EH (cell line): ENCODE results near the gene MEN1.
"Not testable (repeated sequence)": the region's sequence is repeated elsewhere in the genome, so short reads cannot be mapped to it uniquely, and the experiment has no call there.

ENCODE experiments used
- DNase-seq: peaks from one replicate; pipeline ENCODE4 v3.0.0-alpha.2; 2015; ENCODE audit warnings: low read depth

The MEN1 gene

DNA sequence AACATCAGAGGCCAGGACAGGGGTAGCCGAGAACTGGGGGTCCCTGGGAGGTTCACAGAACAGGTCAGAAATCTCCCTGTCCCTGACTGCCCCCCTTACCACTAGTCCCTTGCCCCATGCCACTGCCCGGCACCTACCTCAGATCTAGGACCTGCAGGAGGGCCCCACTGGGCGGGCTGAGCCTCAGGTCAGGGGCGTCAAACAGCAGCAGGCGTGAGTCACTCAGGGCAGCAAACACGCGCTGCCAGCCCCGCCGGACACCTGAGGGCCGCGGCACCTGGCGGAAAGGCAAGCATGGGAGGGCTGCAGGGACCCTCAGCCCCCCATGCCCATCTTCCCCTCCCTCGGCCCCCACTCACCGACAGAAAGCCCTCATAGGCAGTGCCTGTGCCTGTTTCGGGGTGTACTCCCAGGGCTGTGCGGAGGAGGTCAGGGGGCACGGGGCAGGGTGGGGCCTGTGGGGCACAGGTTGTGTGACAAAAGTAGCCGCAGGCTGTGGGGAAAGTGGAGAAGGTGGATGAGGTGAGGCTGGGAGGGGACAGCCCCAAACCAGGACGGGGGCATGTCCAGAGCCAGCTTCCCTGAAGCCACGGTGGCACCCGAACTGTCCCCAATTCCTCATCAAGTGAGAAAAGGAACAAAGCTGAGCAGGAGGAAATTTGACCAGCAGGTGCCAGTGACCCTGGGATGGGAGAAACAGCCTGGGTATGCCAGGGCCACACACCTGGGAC lies 22.3 kb upstream of the MEN1 start:
- DNase-seq, result no peak

DNA sequence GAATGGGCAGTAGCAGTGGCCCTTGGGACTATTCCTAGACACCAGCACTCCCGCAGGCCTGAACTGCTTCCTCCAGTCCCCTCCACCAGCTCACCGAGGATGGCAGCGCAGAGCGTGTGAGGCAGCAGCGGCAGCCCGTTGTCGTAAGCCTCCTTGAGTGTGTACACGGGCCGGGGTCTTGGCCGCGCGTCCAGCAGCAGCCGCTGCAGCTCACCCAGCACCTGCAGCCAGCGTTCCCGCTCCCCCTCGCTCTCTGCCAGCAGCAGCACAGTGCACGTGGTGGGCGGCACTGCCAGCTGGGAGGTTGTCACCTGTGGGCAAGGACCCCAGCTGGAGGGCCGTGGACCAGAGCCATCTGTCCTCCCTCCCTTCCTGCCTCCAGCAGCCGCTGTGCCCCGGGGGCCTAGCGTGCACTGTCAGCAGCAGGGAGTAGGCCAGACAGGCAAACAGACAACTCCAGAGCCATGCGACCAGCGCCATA lies 21.1 kb upstream of the MEN1 start:
- no peak for DNase-seq

DNA sequence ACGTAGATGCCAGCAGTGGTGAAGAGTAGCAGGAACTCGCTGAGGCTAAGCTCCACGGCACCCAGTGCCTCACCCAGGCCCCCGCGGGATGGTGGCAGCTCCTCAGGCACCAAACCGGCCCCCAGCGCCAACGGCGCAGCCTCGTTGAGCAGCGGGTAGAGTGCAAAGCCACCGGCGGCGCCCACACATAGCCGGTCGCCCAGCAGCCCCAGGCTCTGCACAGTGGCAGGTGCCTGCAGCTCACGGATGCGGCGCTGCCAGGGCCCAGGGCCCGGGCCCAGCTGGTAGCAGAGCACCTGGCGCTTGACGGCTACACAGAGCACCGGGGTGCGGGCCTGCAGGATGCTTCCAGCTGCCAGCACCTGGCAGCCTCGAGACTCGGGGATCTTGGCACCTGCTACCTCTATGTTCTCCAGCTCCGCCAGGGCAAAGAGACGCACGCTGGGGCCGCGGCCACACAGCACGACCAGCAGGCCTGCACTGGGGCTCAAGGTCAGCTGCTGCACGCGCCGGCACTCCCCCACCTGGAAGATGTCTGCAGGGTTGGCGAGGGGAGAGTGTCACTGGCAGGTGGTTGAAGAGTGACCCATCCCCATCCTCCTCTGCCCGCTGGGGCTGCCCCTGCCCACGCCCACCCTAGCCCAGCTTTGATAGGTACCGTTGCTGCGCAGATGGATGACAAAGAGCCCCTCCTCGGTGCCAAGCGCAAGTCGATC lies 19.3 kb upstream of the MEN1 start:
- no peak for DNase-seq

DNA sequence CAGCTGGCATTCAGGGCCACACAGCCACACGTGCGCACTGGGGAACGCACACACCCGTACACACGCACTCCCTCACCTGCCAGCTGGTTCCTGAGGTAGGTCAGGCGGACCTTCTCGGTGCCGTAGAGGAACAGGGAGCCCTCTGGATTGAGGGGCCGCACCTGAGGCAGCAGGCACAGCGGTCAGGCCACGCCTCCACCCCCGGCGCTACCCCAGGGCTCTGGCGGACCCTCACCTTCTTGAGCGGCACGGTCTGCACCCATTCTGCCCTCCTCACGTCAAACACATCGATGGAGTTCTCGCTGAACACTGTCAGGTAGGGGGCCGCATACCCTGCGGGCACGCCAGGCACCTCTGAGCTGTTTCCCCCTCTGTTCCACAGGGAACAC lies 17.1 kb upstream of the MEN1 start:
- no peak for DNase-seq

DNA sequence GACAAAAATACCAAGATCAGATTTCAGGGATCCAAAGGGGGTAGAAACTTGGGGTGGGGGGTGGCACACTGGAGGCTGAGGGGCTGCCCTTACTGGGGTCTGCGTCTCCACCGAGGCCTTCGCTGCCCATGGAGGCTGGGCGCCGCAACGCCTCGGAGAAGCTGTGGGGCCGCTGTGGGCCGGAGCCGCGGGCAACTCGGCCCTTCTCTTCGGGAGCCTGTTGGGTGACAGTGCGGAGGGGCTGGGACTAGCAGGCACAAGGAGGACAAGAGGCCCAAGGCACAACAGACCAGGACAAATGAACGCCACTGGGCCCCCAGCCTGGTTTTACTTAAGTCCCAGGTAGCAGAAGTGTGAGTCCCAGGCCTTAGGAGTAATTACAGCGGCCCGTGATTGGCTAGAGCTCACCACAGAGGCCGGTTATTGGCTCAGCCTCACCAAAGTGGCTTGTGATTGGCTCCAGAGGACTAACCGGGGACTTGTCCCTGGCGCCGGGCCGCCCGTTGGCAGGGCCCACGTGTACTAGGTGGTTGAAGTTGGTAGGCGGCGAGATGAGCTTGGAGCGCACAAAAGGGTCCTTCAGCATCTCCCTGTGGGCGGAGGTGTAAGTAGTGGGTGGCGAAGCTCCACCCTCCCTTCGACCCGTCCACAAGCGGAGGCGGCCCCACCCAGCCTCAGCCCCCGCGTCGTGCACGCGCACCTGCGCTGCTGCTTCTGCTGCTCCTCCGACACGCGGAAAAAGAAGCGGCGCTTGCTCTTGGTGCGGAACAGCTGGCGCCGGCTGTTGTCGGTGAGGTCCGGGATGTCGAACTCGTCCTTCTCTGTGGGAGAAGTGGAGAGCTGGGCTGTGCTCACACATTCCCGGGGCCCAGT lies 16.5 kb upstream of the MEN1 start:
- DNase-seq, result no peak

DNA sequence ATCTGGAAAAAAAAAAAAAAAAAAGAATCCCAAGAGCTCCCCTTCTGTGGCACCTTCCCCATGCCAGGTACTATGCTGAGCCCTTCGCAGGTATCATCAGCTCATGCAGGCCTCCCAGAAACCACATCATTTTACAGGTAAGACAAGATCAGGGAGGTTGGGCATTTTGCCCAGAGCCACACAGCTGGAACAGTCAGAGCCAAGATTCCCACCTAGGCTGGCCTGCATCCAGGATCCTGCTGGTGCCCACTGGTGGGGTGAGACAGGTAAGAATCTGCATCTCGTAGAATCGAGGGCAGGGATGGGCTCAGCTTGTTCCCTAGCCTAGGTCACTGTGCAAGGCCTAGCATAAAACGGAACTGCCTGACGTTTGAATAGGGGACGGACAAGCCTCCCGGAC lies 15.7 kb upstream of the MEN1 start:
- no peak for DNase-seq

DNA sequence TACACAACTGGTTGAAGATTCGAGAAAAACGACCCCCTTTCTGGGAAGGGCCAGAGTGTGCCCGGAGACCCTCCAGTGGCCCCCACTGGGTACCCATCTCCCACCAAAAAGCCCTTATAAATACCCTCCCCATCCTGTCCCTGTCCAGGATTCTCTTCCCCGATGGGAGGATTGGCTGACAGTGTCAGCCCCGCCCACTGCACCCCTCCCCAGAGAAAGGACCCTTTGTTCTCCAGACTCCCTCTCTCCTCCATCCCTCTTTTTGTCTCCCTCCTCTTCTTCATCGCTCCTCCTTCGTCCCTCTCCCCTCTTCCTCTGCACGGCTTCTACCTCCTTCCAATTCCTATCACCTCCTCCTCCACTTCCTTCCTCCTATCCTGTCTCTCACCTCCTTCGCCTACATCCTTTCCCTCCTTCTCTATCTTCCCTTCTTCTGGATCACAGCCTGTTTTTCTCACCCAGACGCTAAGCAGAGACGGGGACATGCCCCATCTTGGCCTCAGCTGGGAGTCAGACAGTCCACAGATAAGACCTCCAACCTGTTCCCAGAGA lies 13.3 kb upstream of the MEN1 start:
- DNase-seq, result no peak

DNA sequence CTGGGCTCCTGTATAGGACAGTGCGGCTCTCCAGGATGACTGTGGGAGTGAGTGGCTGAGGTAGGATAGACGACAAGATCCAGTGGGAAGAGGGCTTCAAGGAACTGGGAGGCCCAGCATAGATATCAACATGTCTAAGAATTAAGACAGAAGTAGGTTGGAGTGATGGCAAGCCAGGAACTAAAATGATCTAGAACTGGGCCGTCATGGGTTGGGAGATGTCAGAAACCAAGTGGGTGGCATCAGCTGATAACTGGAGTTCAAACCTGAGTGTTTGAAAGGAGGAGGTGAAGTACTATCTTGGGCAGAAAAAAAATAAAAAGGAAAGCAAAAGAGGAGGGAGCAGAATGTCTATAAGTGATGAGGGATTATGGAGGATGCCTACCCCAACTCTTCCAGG lies 7.1 kb upstream of the MEN1 start:
- no peak for DNase-seq

DNA sequence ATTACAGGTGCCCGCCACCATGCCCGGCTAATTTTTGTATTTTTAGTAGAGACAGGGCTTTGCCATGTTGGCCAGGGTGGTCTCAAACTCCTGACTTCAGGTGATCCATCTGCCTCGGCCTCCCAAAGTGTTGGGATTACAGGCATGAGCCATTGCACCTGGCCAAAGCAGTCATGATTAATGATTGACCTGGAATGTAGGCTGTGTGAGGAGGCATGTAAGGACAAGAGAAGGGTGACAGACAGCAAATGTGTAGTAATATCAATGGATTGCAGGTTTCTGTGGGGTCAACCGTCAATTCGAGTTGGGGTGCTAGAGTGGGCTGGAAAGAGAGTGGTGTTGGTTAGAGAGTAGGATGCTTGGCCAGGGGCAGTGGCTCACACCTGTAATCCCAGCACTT lies 5.1 kb upstream of the MEN1 start:
- not testable (repeated sequence) for DNase-seq

DNA sequence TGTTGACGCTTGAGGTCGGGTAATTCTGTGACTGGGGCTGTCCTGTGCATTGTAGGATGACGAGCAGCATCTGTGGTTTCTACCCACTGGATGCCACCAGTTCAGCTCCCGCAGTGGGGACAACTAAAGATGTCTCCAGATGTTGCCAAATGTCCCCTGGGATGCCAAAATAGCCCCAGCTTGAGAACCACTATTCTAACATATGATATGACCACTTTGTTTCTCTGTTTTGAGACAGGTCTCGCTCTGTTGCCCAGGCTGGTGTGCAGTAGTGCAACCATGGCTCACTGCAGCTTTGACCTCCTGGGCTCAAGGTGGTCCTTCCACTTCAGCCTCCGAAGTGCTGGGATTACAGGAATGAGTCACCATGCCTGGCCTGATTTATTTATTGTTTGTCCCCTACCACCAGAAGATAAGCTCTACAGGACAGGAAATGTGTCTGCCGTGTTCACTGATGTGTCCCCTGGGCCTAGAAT lies 4.4 kb upstream of the MEN1 start:
- no peak for DNase-seq

DNA sequence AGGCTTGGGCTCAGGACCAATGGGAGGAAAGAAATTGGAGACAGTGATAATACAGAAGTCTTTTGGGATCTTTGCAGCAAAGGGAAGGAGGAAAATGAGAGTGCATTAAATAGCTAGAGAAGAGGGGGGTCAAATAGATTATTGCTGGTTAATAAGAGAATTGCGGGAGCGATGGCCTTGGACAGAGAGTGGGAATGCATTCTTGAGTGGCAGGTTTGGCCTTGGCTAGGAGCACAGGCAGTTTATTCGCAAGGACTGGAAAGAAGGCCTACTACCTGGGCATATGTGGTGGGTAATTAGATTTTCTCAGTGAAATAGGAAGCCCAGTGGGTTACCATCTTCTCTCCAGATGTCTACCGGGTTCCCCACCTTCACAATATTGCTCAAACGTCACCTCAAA lies 3.5 kb upstream of the MEN1 start:
- no peak for DNase-seq

DNA sequence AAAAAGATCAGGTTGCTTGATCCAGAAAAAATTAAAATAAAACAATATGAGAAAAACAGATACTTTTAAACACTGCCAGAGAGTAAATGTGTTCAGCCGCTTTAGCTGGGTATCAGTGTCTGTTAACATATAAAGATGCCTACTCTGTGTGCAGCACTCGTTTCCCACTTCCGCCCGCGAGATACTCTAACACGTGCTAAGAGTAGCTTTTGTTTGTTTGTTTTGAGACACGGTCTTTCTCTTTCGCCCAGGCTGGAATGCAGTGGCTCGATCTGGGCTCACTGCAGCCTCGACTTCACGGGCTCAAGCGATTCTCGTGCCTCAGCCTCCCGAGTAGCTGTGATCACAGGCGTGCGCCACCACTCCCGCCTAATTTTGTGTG lies 531 bp upstream of the MEN1 start:
- no peak for DNase-seq

DNA sequence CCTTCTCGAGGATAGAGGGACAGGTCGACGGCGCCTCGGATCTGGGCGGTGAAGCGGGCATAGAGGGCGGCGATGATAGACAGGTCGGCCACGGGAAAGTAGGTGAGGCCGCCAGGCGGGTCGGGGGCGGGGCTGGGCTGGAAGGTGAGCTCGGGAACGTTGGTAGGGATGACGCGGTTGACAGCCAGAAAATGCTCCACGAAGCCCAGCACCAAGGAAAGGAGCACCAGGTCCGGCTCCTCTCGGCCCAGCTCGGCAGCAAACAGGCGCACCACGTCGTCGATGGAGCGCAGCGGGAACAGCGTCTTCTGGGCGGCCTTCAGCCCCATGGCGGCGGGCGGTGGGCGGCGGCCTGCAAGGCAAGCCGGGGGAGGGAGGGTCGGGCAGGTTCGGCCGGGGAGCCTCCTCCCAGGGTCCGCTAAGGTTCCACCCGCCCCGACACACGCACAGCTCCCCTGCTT lies 540 bp downstream of the MEN1 start:
- DNase-seq, result peak; percentile 10

DNA sequence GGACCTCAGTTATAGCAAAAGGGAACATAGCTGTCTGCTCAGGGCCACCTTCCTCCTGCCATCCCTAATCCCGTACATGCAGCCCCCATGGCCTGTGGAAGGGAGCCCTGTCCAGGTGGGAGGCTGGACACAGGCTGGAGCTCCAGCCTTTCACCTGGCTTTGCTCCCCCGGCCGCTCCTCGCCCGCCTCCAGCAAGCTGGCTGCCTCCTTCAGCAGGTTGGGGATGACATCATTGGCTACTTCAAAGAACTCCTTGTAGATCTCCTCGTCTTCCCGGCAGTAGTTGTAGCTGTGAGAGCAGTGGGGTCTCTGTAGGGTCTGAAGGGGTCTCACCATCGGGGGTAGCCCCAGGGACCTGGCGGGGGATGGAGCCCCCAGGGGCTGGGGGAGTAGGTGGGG lies 4.9 kb downstream of the MEN1 start:
- no peak for DNase-seq

DNA sequence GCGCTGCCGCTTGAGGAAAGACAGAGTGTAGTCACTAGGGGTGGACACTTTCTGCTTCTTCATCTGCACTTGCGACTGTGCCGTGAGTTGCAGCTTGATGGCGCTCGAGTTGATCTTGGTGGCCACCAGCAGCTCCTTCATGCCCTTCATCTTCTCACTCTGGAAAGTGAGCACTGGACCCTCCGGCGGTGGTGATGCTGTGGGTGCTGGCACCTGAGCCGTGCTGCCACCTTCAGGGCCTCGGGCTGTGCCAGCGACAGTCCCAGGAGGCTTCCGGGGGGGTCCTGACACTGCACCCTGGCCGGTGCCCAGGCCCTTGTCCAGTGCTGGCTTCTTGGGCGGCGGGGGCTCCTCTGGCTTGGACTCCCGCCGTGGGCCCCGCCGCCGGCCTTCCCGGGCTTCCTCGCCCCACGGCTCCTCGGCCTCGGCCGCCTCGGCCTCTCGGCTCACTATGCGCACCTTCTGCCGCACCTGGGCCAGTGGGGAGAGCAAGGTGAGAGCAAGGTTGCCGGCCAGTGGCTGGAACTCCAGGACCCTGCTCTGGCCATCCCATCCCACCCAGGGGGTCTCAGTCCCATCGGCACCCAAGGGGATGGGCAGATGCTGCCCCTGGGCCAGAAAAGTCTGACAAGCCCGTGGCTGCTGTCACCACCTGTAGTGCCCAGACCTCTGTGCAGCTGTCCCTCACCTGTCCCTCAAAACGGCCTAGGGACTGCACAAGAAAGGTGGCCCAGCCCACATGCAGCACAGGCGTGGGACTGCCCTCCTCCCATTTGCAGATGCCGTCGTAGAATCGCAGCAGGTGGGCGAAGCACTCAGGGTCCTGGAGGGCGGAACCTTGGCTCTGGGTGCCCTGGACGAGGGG lies 5.8 kb downstream of the MEN1 start:
- DNase-seq, result no peak

DNA sequence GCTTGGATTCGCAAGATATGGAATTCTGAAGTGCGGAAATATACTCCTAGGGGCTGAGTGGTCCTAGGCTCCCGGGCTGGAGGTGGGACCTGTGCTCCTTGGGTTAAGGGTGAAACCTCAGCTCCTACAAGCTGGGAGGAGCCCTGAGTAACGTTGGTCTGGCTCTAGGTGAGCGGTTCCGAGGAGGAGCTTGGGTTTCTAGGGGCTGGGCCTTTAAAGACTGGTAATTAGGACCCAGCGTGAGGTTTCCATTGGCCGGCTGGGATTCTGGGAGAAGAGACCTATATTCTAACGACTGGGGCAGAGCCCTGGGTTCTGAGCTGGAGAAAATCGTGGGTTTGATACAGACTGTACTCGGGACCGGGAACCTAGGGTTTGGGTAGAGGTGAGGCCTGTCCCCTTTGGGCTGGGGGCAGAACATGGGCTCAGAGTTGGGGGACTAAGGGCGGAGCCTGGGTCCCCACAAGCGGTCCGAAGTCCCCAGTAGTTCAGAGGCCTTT lies 6.5 kb downstream of the MEN1 start:
- DNase-seq, result no peak

DNA sequence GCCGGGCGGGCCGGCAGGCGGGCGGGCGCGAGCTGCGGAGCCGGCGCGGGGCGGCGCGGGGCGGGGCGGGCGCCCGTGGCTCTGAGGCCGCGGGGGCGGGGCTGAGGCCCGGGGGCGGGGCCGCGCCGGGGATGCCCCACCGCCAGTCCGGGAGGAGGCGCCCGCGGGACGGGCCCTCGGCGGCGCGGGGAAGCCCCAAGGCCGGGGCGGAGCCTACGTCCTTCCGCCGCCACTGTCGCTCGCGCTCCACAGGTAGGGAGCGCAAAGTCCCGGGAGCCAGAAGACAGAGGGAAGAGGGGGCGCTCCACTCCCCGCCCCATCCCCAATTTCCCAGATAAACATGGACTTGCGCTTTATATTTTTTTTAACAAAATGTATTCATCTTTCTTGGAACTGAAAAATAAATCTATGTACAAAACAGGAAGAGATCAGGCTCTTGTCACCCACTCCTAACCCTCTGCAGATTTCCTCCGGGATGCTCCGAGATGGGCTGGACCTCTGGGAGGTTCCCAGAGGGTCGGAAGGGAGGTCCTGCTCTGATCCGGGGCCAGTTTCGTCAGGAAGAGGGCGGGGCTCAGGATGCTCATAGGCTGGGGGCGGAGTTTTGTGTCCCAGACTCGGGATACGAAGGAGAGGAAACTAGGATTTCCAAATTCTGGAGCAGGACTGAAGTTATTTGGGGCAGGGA lies 7.0 kb downstream of the MEN1 start, which contains the start of gene MAP4K2:
Gene MAP4K2 (minus strand): TSS at position 57 of the 688 bp plus-strand sequence. CDS start 65 bp downstream, outside the sequence.
- DNase-seq, result peak; percentile 89

DNA sequence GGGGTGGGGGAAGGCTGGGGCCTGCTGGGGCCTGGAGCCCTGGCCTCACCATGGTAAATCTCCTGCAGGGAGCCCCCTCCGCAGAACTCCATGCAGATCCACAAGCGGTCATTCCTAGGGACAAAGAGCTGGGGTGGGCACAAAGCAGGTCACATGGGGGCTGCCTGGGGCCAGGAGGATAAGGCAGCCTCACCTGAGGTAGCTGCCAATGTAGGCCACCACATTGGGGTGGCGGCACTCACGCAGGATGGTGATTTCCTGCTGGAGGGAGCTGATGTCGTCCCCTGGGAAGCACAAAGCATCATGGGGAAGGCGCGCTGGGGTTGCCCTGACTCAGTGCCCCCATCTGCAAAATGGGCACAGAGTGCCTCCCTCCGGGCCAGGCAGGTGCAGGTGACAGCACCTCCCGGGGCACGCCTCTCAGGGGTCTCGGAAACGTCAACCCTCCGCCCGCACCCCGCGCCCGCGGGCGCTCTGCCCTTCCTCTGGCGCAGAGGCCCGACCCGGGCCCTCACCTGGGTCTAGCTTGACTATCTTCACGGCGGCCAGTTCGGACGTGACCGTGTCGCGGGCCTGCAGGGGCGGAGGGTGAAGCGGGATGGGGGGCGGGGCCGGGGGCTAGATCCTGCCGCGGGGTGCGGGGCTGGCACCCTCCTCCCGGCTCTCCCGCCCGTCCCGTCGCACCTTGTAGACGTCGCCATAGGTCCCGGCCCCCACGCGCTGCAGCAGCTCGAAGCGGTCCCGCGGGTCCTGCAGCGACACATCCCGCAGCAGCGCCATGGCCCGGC lies 7.8 kb downstream of the MEN1 start:
- DNase-seq, result no peak

DNA sequence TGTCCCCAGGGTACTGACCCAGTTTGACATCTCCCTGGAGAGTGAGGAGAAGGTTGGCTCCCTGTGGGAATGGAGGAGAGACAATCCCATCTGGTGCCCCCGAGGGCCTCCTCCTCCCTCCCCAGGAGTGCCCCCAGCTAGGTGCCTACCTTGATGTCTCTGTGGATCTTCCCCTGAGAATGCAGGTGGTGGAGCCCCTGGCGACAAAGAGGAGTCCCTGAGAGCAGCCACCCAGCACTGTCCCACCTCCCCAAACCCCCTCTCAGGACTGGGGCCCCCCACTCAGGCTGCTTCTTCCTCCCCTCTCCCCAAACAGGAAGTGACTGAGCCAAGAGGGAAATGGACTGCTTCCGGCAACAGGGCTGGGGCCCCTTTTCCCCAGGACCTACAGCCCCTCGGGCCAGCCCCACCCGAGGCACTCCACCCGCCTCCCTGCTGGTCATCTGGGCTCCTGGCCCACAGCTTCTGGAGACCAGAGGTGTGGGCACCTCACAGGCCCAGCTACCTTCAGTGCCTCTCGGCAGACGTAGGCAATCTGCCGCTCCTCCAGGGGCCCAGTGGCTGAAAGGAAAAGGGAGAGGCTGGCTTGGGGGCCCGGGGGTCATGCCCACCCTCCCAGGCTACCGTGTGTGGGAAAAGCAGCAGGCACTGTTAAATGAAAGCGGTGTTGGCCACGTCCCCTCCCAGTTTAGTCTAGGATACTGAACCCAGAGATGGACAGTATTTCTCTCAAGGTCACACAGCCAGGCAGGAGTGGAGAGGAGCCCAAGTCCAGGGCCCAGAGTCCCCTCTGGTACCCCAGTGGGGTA lies 8.6 kb downstream of the MEN1 start:
- DNase-seq, result no peak
